Cardiac fibroblast (primary cell): ENCODE results near the gene HOXA4.

Experiments used
- DNase-seq, 2 donors: peaks; one replicate each; pipeline versions ENCODE4 v3.0.0 to v3.0.0-alpha.2; 2010; ENCODE audit warnings: low read depth in 2 of 2
- H3K4me3 ChIP-seq, 2 donors: replicated peaks in 1 of 2; 1 replicate in 1 of 2; 2 replicates in 1 of 2; pipeline ENCODE4 v1.5.1; 2011; ENCODE audit warnings: low read depth in 2 of 2, low read length in 2 of 2, mild to moderate bottlenecking in 2 of 2, moderate library complexity in 1 of 2
- CTCF ChIP-seq: IDR thresholded peaks from one replicate; pipeline ENCODE4 v1.5.1; 2011; ENCODE audit warnings: low read depth, mild to moderate bottlenecking, low read length, inconsistent platforms

Gene HOXA4

GRCh38 chr7:27126596-27127327 is 3.8 kb downstream of the HOXA4 start:
- no peak for DNase-seq
- no peak for TF ChIP-seq CTCF
- no peak overlapping the region for H3K4me3 ChIP-seq

- no peak for TF ChIP-seq CTCF
- H3K4me3 ChIP-seq, result no peak overlapping the region
Observed at GRCh38 chr7:27125986-27126394, 4.6 kb downstream of the HOXA4 start.

GRCh38 chr7:27124902-27125689 is 5.5 kb downstream of the HOXA4 start:
- no peak for TF ChIP-seq CTCF
- no peak overlapping the region for H3K4me3 ChIP-seq
- no peak for DNase-seq

More at GRCh38 chr7:27125986-27126394, 4.6 kb downstream of the HOXA4 start:
- DNase-seq, result no peak

- no peak for TF ChIP-seq CTCF
- peak in 1 of 2 donors; percentile 33 for DNase-seq
Observed at GRCh38 chr7:27124096-27124901, 6.3 kb downstream of the HOXA4 start.

GRCh38 chr7:27123477-27124053 is 7.0 kb downstream of the HOXA4 start:
- no peak for TF ChIP-seq CTCF
- no peak for DNase-seq
- H3K4me3 ChIP-seq, result no peak overlapping the region

More at GRCh38 chr7:27124096-27124901, 6.3 kb downstream of the HOXA4 start:
- no peak overlapping the region for H3K4me3 ChIP-seq

GRCh38 chr7:27123007-27123476 is 7.5 kb downstream of the HOXA4 start:
- no peak for DNase-seq
- no peak for TF ChIP-seq CTCF
- no peak overlapping the region for H3K4me3 ChIP-seq
